Lower leg skin (tissue), 4 donors: ENCODE measurements around the gene NCOA5. TPM values are rescaled to one million over a fixed set of nuclear protein-coding genes. Genes with fewer than 3 reads are reported as not detected.

Experiments
- DNase-seq, 2 donors: peaks; one replicate each; pipeline ENCODE4 v3.0.0-alpha.2; 2019; ENCODE audit warnings: low spot score in 2 of 2
- H3K4me3 ChIP-seq: fragments of 200-600 bp; sonication (generic); 2 replicates; pipeline ENCODE4 v1.5.1; 2017; ENCODE audit warnings: mild to moderate bottlenecking, low read depth; ENCODE audit not compliant: poor library complexity, severe bottlenecking
- CTCF ChIP-seq, 3 donors: fragments of 450-650 bp; IDR thresholded peaks; one replicate each; pipeline ENCODE4 v1.5.1; 2016; ENCODE audit warnings: antibody characterized with exemption in 3 of 3, mild to moderate bottlenecking in 3 of 3, moderate library complexity in 2 of 3
- POLR2A ChIP-seq, 2 donors: fragments of 450-650 bp; IDR thresholded peaks; one replicate each; pipeline ENCODE4 v1.6.1; 2016 to 2017; ENCODE audit warnings: antibody characterized with exemption in 2 of 2, mild to moderate bottlenecking in 1 of 2, moderate library complexity in 1 of 2
- WGBS, 2 donors: methylation state at CpG; one replicate each; pipeline ENCODE4 v1.1.5; 2018; 5-methylcytosine and 5-hydroxymethylcytosine counted together
- intact Hi-C: fragments of 100-400 bp; cut with DNase I; formaldehyde crosslinking; loops from one replicate; pipeline ENCODE4 v1.15.0; 2023; ENCODE audit warnings: low total_unique reads
- total RNA-seq, 4 donors: library from RNA; depleted of rRNA; stranded (reverse); fragments of >200 nt; gene quantifications; one replicate each; pipeline ENCODE4 v1.1.0, GENCODE V29; 2016

The NCOA5 gene
- total RNA-seq, 4 donors from 2014 or later = 27.7 to 51.5 (median 41.2) TPM

GRCh38 chr20:46050885-46051284 is 38.9 kb downstream of the NCOA5 start:
- H3K4me3 ChIP-seq = no peak overlapping the region
- intact Hi-C loops = no loop called here
- TF ChIP-seq POLR2A (IDR thresholded peaks at IDR 0.05) (no peak), CTCF (IDR thresholded peaks at IDR 0.05) (no peak)
- DNase-seq = no peak

DNA sequence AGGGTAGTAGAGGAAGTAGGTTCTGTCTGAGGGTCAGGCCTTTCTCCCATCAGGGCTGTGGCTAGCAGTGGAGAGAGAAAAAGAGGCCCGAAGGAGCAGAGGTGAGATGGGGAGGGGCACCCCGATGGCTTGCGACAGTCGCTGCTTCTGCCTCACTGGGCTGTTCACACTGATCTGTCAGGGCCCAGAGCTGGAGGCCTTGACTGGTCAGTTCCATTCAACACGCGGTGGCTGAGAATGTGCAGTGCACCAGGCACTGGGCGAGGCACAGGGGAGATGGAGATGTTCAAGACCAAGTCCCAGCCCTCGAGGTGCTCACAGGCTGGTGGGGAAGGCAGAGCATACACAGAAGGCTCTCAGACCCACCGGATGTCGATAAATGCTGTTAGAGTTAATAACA is 39.3 kb downstream of the NCOA5 start:
- intact Hi-C loops = no loop called here
- H3K4me3 ChIP-seq = no peak overlapping the region
- 51 to 63% methylated on average over 10 of the region's 10 CpGs for WGBS, 2 donors
- DNase-seq = no peak
- TF ChIP-seq POLR2A (IDR thresholded peaks at IDR 0.05) (no peak), CTCF (IDR thresholded peaks at IDR 0.05) (no peak)

- DNase-seq = no peak
- H3K4me3 ChIP-seq = no peak overlapping the region
- intact Hi-C loops = no loop called here
- TF ChIP-seq CTCF (IDR thresholded peaks at IDR 0.05) (no peak), POLR2A (IDR thresholded peaks at IDR 0.05) (no peak)
These were observed 39.9 kb downstream of the NCOA5 start for GRCh38 chr20:46049815-46050214.

- TF ChIP-seq POLR2A (IDR thresholded peaks at IDR 0.05) (no peak), CTCF (IDR thresholded peaks at IDR 0.05) (no peak)
- 88 to 89% methylated on average over 4 of the region's 4 CpGs for WGBS, 2 donors
- no peak for DNase-seq
- intact Hi-C loops = no loop called here
- H3K4me3 ChIP-seq = no peak overlapping the region
These were observed 40.6 kb downstream of the NCOA5 start for GRCh38 chr20:46049190-46049589.

DNA sequence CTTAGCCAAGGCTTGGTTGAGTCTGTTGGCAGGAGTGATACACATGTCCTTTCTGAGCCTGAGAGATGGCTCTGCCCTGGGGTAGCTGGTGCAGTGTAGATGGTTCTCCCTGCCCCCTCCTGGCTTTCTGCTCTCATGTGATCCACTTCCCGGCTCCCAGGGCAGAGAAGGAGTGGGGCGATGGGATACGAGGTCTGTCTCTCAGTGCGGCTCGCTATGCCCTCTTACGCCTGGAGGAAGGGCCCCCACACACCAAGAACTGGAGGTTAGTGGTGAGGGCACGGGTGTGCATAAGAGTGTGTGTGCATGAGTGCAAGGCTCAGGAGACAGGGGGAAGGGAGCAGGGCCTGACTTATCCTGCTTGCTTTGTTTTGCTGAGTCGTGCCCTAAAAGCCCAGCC is 41.9 kb downstream of the NCOA5 start:
- WGBS, 2 donors = 51 to 68% methylated on average over 8 of the region's 8 CpGs
- no peak overlapping the region for H3K4me3 ChIP-seq
- intact Hi-C loops = no loop called here
- DNase-seq = no peak
- TF ChIP-seq POLR2A (IDR thresholded peaks at IDR 0.05) (no peak), CTCF (IDR thresholded peaks at IDR 0.05) (no peak)

DNA sequence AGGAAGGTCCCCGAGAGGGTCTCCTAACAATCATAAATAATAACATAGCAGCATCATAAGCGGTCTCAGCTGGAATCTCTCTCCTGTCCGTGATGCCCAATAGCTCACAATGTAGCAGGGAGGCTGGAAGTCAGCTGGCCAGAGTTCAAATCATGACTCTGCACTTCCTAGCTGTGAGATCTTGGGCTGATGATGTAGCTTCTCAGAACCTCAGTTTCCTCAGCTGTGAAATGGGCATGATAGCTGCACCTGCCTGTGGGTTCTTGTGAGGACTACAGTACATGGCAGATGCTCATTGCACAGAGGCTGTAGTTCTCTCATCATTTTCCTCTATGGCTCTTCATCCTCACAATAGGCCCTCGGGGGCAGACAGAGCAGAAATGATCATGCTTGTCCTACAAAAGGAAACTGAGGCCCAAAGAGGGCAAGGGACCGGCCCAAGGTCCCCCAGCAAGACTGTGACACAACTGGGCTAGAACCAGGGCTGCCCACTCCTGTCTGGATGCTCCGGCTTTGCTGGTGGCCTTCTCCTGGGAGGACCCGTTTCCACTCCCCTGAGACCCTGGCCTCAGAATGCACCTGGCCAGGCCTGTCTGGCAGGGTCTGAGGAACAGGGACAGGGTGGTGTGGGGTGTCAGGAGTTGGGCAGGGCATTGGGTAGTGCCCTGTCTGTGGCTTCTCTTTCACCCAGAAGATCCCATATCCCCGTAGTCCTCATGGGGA is 43.0 kb downstream of the NCOA5 start:
- H3K4me3 ChIP-seq = no peak overlapping the region
- no peak for TF ChIP-seq POLR2A (IDR thresholded peaks at IDR 0.05)
- no peak for TF ChIP-seq CTCF (IDR thresholded peaks at IDR 0.05)
- intact Hi-C loops = no loop called here
- no peak for DNase-seq
- WGBS, 2 donors = 80 to 81% methylated on average over 6 of the region's 8 CpGs
